SU-DHL-6 (cell line): ENCODE results near the gene TMEM225B.
A peak's percentile ranks its signal among the peaks of the same experiment; 100 is the strongest.
"Not testable (repeated sequence)": the region's sequence is repeated elsewhere in the genome, so short reads cannot be mapped to it uniquely, and the experiment has no call there.

ENCODE experiments used
- H2AFZ ChIP-seq: fragments of 200-600 bp; sonication (generic); 2 replicates; pipeline ENCODE4 v1.6.1; 2014; ENCODE audit warnings: low read depth, mild to moderate bottlenecking, moderate library complexity, mixed read lengths, antibody characterized with exemption, low read length; ENCODE audit not compliant: severe bottlenecking
- H3F3A ChIP-seq: fragments of 200-600 bp; shearing (Covaris generic); 2 replicates; pipeline ENCODE4 v1.6.0; 2016; ENCODE audit warnings: antibody characterized with exemption, mild to moderate bottlenecking; ENCODE audit not compliant: insufficient read depth
- H3K27ac ChIP-seq: fragments of 200-600 bp; sonication (generic); 2 replicates; pipeline ENCODE4 v1.5.1; 2016; ENCODE audit warnings: low read depth, mild to moderate bottlenecking, low read length, moderate library complexity, mixed read lengths
- H3K27me3 ChIP-seq: fragments of 200-600 bp; sonication (generic), shearing (Covaris generic); 2 replicates; pipeline ENCODE4 v1.6.0; 2014; ENCODE audit warnings: mild to moderate bottlenecking, low read length
- H3K36me3 ChIP-seq: fragments of 200-600 bp; sonication (generic); 2 replicates; pipeline ENCODE4 v1.6.1; 2014; ENCODE audit warnings: mild to moderate bottlenecking, low read length, mixed read lengths
- H3K4me2 ChIP-seq: fragments of 300-600, 200-600 bp; shearing (Covaris generic), sonication (generic); 2 replicates; pipeline ENCODE4 v1.6.0; 2014; ENCODE audit warnings: low read length, low read depth, mild to moderate bottlenecking; ENCODE audit not compliant: poor library complexity, severe bottlenecking
- H3K4me3 ChIP-seq: fragments of 200-600 bp; sonication (generic); 2 replicates; pipeline ENCODE4 v1.5.1; 2014; ENCODE audit warnings: antibody characterized with exemption, low read length, mild to moderate bottlenecking, mixed read lengths; ENCODE audit not compliant: insufficient read depth, poor library complexity, severe bottlenecking
- H3K79me2 ChIP-seq: fragments of 200-600 bp; sonication (generic); 2 replicates; pipeline ENCODE4 v1.6.1; 2014; ENCODE audit warnings: mild to moderate bottlenecking, low read length, moderate library complexity; ENCODE audit not compliant: insufficient read depth
- H3K9ac ChIP-seq: fragments of 200-600 bp; sonication (generic); 2 replicates; pipeline ENCODE4 v1.7.0; 2014; ENCODE audit warnings: mild to moderate bottlenecking, low read length
- H3K9me2 ChIP-seq: fragments of 200-600 bp; sonication (generic); replicated peaks from 2 replicates; pipeline ENCODE4 v1.6.1; 2014; ENCODE audit warnings: low read length; ENCODE audit not compliant: insufficient read depth
- H3K9me3 ChIP-seq: fragments of 200-600 bp; sonication (generic); 2 replicates; pipeline ENCODE4 v1.6.1; 2014; ENCODE audit warnings: low read length, mixed read lengths; ENCODE audit not compliant: insufficient read depth
- H4K20me1 ChIP-seq: fragments of 200-600 bp; sonication (generic); 2 replicates; pipeline ENCODE4 v1.6.1; 2014; ENCODE audit warnings: low read depth, mild to moderate bottlenecking, antibody characterized with exemption, low read length, moderate library complexity, mixed read lengths
- EZH2phosphoT487 ChIP-seq: fragments of 200-600 bp; sonication (generic), shearing (Covaris generic); conservative IDR thresholded peaks from 2 replicates; pipeline ENCODE4 v1.6.1; 2018; ENCODE audit warnings: mild to moderate bottlenecking, antibody characterized with exemption, low read length, moderate library complexity, mixed read lengths
- TF ChIP-seq, protein P1 (sequence below): fragments of 200-600 bp; sonication (generic); IDR thresholded peaks from one replicate; pipeline ENCODE4 v1.5.1; 2017; ENCODE audit warnings: antibody characterized with exemption, mild to moderate bottlenecking, low read length, moderate library complexity; ENCODE audit not compliant: insufficient read depth, poor library complexity, severe bottlenecking

Gene TMEM225B

GRCh38 chr7:99597762-99598501, at the start of gene TMEM225B:
TMEM225B (plus strand) TSS chr7:99598267; CDS start chr7:99604389, 6,122 bp downstream.
- no peaks in the 10 kb centered on the region for H3K79me2 ChIP-seq
- H3K36me3 ChIP-seq: no peaks in the 10 kb centered on the region
- no peak within 1 kb of the TSS for H3K9ac ChIP-seq
- H3K9me2 ChIP-seq: no peaks in the 10 kb centered on the region
- H3K27me3 ChIP-seq: no peaks in the 10 kb centered on the region
- H3K27ac ChIP-seq: no peak within 1 kb of the TSS
- H3F3A ChIP-seq: no peaks in the 10 kb centered on the region
- TF ChIP-seq EZH2phosphoT487: no peak
- TF ChIP-seq, protein P1, sequence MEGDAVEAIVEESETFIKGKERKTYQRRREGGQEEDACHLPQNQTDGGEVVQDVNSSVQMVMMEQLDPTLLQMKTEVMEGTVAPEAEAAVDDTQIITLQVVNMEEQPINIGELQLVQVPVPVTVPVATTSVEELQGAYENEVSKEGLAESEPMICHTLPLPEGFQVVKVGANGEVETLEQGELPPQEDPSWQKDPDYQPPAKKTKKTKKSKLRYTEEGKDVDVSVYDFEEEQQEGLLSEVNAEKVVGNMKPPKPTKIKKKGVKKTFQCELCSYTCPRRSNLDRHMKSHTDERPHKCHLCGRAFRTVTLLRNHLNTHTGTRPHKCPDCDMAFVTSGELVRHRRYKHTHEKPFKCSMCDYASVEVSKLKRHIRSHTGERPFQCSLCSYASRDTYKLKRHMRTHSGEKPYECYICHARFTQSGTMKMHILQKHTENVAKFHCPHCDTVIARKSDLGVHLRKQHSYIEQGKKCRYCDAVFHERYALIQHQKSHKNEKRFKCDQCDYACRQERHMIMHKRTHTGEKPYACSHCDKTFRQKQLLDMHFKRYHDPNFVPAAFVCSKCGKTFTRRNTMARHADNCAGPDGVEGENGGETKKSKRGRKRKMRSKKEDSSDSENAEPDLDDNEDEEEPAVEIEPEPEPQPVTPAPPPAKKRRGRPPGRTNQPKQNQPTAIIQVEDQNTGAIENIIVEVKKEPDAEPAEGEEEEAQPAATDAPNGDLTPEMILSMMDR: no peak
- H3K4me2 ChIP-seq: no peak within 1 kb of the TSS
- no peak within 1 kb of the TSS for H3K4me3 ChIP-seq
- no peaks in the 10 kb centered on the region for H4K20me1 ChIP-seq
- H2AFZ ChIP-seq: no peak within 1 kb of the TSS
- no peaks in the 10 kb centered on the region for H3K9me3 ChIP-seq

DNA sequence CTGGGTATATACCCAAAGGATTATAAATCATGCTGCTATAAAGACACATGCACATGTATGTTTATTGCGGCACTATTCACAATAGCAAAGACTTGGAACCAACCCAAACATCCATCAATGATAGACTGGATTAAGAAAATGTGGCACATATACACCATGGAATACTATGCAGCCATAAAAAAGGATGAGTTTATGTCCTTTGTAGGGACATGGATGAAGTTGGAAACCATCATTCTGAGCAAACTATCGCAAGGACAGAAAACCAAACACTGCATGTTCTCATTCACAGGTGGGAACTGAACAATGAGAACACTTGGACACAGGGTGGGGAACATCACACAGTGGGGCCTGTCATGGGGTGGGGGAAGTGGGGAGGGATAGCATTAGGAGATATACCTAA, 48.5 kb upstream of the TMEM225B start:
- not testable (repeated sequence) for H3K27me3 ChIP-seq, H3K4me2 ChIP-seq, H3K9me3 ChIP-seq, H3K4me3 ChIP-seq, H3K36me3 ChIP-seq, H3K27ac ChIP-seq, H2AFZ ChIP-seq, H3K9ac ChIP-seq, H3K9me2 ChIP-seq, H4K20me1 ChIP-seq
- Histone ChIP-seq H3K79me2 (peaks cover 16% of the 10 kb centered on the region; the same call in 1 of the 2 replicates), H3F3A (peaks cover 15% of the 10 kb centered on the region)

GRCh38 chr7:99551334-99551733, 46.7 kb upstream of the TMEM225B start:
- Histone ChIP-seq H3K4me3 (peak overlapping the region; percentile 65), H3K79me2 (peaks cover 28% of the 10 kb centered on the region), H3K27me3 (no peaks in the 10 kb centered on the region), H3K9me3 (no peaks in the 10 kb centered on the region), H3K36me3 (peaks cover 5% of the 10 kb centered on the region; the same call in 1 of the 2 replicates), H4K20me1 (no peaks in the 10 kb centered on the region), H3F3A (peaks cover 29% of the 10 kb centered on the region), H3K4me2 (peak overlapping the region; percentile 67), H3K27ac (no peak overlapping the region), H2AFZ (peak overlapping the region; percentile 68), H3K9me2 (no peaks in the 10 kb centered on the region), H3K9ac (peak overlapping the region; percentile 68)
- TF ChIP-seq, protein P1: no peak
- no peak for TF ChIP-seq EZH2phosphoT487

DNA sequence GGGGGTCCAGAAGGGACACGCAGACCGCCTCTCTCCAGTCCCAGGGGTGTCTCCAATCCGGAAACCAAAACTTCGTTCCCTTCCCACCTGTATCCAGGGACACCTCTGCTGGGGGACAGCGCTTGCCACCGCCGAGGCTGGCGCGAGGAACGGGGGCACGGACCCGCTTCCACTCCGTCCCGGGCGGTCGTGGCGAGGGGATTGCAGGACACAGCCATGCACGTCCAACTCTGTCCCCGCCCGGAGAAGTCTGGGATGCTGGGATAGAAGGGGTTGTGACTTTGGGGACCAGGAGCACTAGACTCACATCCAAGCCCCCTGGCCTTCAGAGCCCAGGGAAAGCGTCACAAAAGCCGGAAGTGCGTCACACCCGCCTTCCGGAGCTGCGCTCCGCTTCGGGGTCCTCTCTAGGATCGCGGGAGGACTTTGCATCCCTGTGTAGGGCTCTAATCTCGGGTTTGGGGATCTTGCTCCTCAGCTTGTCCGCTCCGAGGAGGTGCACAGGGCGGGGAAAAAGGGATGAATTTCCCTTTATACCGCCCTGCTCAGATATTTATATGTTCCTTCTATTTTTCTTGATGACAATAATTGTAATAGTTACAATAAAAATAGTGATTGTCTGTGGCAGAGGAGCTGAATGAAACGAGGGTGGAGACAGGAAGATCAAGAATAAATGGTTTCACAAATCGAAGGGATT, 46.2 kb upstream of the TMEM225B start, which contains the start of gene FAM200A:
TSS of gene FAM200A (minus strand) at position 348 of the 697 bp plus-strand sequence. CDS start 3,707 bp downstream, outside the sequence.
- Histone ChIP-seq H4K20me1 (no peaks in the 10 kb centered on the region), H3K9ac (peak within 1 kb of the TSS; percentile 68), H3F3A (peaks cover 28% of the 10 kb centered on the region), H3K9me2 (no peaks in the 10 kb centered on the region), H3K27me3 (no peaks in the 10 kb centered on the region), H3K27ac (0 out of 2 replicates have a peak within 1 kb of the TSS, but pooled peaks have one; percentile 2), H3K79me2 (peaks cover 33% of the 10 kb centered on the region), H3K9me3 (no peaks in the 10 kb centered on the region), H3K36me3 (peaks cover 8% of the 10 kb centered on the region; the same call in 1 of the 2 replicates), H3K4me3 (peak within 1 kb of the TSS; percentile 65), H2AFZ (peak within 1 kb of the TSS; percentile 68), H3K4me2 (peak within 1 kb of the TSS; percentile 67)
- TF ChIP-seq EZH2phosphoT487: no peak
- TF ChIP-seq, protein P1: no peak
